Neural progenitor cell (in vitro differentiated cells): ENCODE measurements around the gene MKS1. TPM values are rescaled to one million over a fixed set of nuclear protein-coding genes. Genes with fewer than 3 reads are reported as not detected.

Experiments used
- DNase-seq: peaks from one replicate; pipeline ENCODE4 v3.0.0-alpha.2; 2016; ENCODE audit warnings: low spot score
- H2AFZ ChIP-seq: fragments of 200-600 bp; sonication (generic); replicated peaks from 2 replicates; pipeline ENCODE4 v1.6.1; 2016; ENCODE audit warnings: antibody characterized with exemption
- H3F3A ChIP-seq: fragments of 200-600 bp; sonication (generic); 2 replicates; pipeline ENCODE4 v1.6.1; 2016; ENCODE audit warnings: antibody characterized with exemption, low read depth
- H3K27ac ChIP-seq: fragments of 200-600 bp; sonication (generic); 2 replicates; pipeline ENCODE4 v1.5.1; 2016; ENCODE audit warnings: mild to moderate bottlenecking
- H3K27me3 ChIP-seq: fragments of 200-600 bp; sonication (generic); 2 replicates; pipeline ENCODE4 v1.6.1; 2016; ENCODE audit warnings: mild to moderate bottlenecking, moderate library complexity
- H3K36me3 ChIP-seq: fragments of 200-600 bp; sonication (generic); 2 replicates; pipeline ENCODE4 v1.5.1; 2016
- H3K4me1 ChIP-seq: fragments of 200-600 bp; sonication (generic); 2 replicates; pipeline ENCODE4 v1.6.1; 2016; ENCODE audit warnings: mixed run types
- H3K4me2 ChIP-seq: fragments of 200-600 bp; sonication (generic); 2 replicates; pipeline ENCODE4 v1.6.1; 2016
- H3K4me3 ChIP-seq: fragments of 200-600 bp; sonication (generic); 2 replicates; pipeline ENCODE4 v1.5.1; 2016
- H3K79me2 ChIP-seq: fragments of 200-600 bp; sonication (generic); 2 replicates; pipeline ENCODE4 v1.6.1; 2016; ENCODE audit warnings: low read depth
- H3K9ac ChIP-seq: fragments of 200-600 bp; sonication (generic); 2 replicates; pipeline ENCODE4 v1.6.1; 2016
- H3K9me3 ChIP-seq: fragments of 200-600 bp; sonication (generic); 2 replicates; pipeline ENCODE4 v1.5.1; 2016; ENCODE audit warnings: low read depth
- H4K20me1 ChIP-seq: fragments of 200-600 bp; sonication (generic); 2 replicates; pipeline ENCODE4 v1.6.1; 2016; ENCODE audit warnings: low read depth
- H3K27ac Mint-ChIP-seq: 3 replicates; pipeline ENCODE4 v1.8.0; 2021; ENCODE audit warnings: mixed read lengths
- H3K27me3 Mint-ChIP-seq: 2 replicates; pipeline ENCODE4 v1.8.0; 2022; ENCODE audit warnings: low read depth, mild to moderate bottlenecking, inconsistent platforms, moderate library complexity, mixed read lengths; ENCODE audit not compliant: insufficient read depth
- H3K36me3 Mint-ChIP-seq: 3 replicates; pipeline ENCODE4 v1.8.0; 2021; ENCODE audit warnings: mixed read lengths
- H3K4me1 Mint-ChIP-seq: 3 replicates; pipeline ENCODE4 v1.8.0; 2021; ENCODE audit warnings: mixed read lengths
- H3K4me3 Mint-ChIP-seq: 3 replicates; pipeline ENCODE4 v1.8.0; 2021; ENCODE audit warnings: mild to moderate bottlenecking, moderate library complexity, mixed read lengths
- H3K9me3 Mint-ChIP-seq: 3 replicates; pipeline ENCODE4 v1.8.0; 2020; ENCODE audit warnings: mixed read lengths
- CTCF ChIP-seq: fragments of 200-600 bp; sonication (generic); IDR thresholded peaks from 2 replicates; pipeline ENCODE4 v1.5.1; 2017; ENCODE audit warnings: antibody characterized with exemption, mild to moderate bottlenecking
- EZH2 ChIP-seq: fragments of 200-600 bp; sonication (generic); IDR thresholded peaks from 2 replicates; pipeline ENCODE4 v1.6.1; 2017; ENCODE audit warnings: antibody characterized with exemption, mild to moderate bottlenecking, moderate library complexity
- EZH2phosphoT487 ChIP-seq: fragments of 200-600 bp; sonication (generic); IDR thresholded peaks from 2 replicates; pipeline ENCODE4 v1.6.1; 2017; ENCODE audit warnings: antibody characterized with exemption
- total RNA-seq: library from RNA; depleted of rRNA; stranded (reverse); fragments of >200 nt; gene quantifications from 2 replicates; pipeline ENCODE4 v1.2.3, GENCODE V29; 2015; ENCODE audit warnings: low replicate concordance

MKS1 gene
- total RNA-seq, 1 donor from 2014 or later: 25.8 TPM

- H3K9ac ChIP-seq: no peak overlapping the region
- H3K9me3 Mint-ChIP-seq: no peaks in the 10 kb centered on the region
- no peaks in the 10 kb centered on the region for H3K36me3 ChIP-seq
- no peaks in the 10 kb centered on the region for H3K9me3 ChIP-seq
- H3K4me3 Mint-ChIP-seq: no peak overlapping the region
- no peak overlapping the region for H3K27ac ChIP-seq
- H3K27me3 ChIP-seq: peaks cover 5% of the 10 kb centered on the region
- no peaks in the 10 kb centered on the region for H3K36me3 Mint-ChIP-seq
- H3K4me3 ChIP-seq: no peak overlapping the region
- no peak overlapping the region for H2AFZ ChIP-seq
- H3K27ac Mint-ChIP-seq: no peak overlapping the region
- H3K27me3 Mint-ChIP-seq: peaks cover 18% of the 10 kb centered on the region
- no peaks in the 10 kb centered on the region for H3K4me1 Mint-ChIP-seq
- DNase-seq: no peak
- no peaks in the 10 kb centered on the region for H3K4me1 ChIP-seq
- H4K20me1 ChIP-seq: no peaks in the 10 kb centered on the region
- no peaks in the 10 kb centered on the region for H3F3A ChIP-seq
- H3K4me2 ChIP-seq: no peak overlapping the region
- TF ChIP-seq CTCF (no peak), EZH2phosphoT487 (no peak), EZH2 (no peak)
- no peaks in the 10 kb centered on the region for H3K79me2 ChIP-seq
Measured at GRCh38 chr17:58191241-58191896, 27.7 kb downstream of the MKS1 start.

DNA sequence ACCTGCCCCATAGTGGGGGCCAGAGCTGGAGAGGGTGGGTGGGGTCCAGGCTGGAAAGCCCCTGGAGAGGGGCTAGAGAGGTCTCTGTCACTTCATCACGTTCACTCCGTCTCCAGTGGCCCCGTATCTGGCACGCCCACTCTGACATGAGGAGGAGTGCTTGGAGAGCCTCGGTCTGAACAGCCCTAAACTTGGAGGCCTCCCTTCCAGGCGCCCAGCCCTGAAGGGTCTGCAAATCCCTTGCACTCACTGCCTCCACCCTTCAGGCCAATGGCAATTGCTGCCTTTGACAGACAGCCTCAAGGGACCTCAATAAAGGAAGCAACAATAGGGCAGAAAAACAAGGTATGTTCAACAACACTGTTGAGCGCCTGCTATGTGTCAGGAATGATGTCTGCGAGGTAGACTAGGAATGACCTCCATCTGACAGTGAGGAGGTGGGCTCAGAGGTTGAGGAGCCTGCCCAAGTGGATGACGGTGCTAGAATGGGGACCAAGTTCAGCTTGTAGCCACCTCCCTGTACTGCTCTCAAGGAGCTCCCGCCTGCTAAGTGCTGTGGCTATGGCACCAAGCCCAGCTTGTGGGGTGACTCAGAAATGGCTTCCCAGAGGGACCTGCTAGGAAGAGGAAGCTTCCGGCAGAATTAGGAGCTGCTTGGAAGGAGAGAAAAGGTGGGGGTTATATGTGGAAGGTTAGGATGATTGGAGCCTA lies 29.5 kb downstream of the MKS1 start:
- no peaks in the 10 kb centered on the region for H3K36me3 Mint-ChIP-seq
- Histone ChIP-seq H3K4me2 (no peak overlapping the region), H3K4me3 (no peak overlapping the region), H3K9ac (no peak overlapping the region), H3K27ac (no peak overlapping the region), H3K79me2 (no peaks in the 10 kb centered on the region), H4K20me1 (no peaks in the 10 kb centered on the region), H3K4me1 (no peaks in the 10 kb centered on the region), H3K27me3 (peaks cover 5% of the 10 kb centered on the region), H2AFZ (no peak overlapping the region), H3F3A (no peaks in the 10 kb centered on the region), H3K36me3 (no peaks in the 10 kb centered on the region), H3K9me3 (no peaks in the 10 kb centered on the region)
- peaks cover 18% of the 10 kb centered on the region for H3K27me3 Mint-ChIP-seq
- H3K4me3 Mint-ChIP-seq: no peak overlapping the region
- TF ChIP-seq EZH2: no peak
- no peak for TF ChIP-seq CTCF
- no peak for TF ChIP-seq EZH2phosphoT487
- H3K27ac Mint-ChIP-seq: no peak overlapping the region
- no peaks in the 10 kb centered on the region for H3K9me3 Mint-ChIP-seq
- no peak for DNase-seq
- H3K4me1 Mint-ChIP-seq: peaks cover 2% of the 10 kb centered on the region

DNA sequence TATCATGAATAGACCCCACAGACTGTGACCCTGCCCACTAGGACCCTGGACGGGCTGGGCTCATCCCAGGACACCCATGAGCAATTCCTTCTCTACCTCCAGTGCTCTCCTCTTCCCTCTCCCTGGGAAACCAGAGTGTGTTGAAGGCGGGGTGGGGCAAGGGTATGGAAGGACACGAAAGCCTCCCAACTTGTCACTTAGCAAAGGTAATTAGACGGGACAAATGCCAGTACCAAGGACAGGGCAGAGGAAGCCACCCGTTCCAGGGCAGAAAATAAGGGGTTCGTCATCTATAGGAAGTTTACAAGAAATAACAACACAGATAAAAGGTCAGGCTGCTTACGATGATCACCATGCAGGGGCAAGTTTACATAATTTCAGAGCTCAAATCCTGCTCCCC lies 31.4 kb downstream of the MKS1 start:
- Histone ChIP-seq H3K4me3 (no peak overlapping the region), H3K36me3 (no peaks in the 10 kb centered on the region), H4K20me1 (no peaks in the 10 kb centered on the region), H3K9ac (no peak overlapping the region), H2AFZ (no peak overlapping the region), H3K79me2 (no peaks in the 10 kb centered on the region), H3F3A (no peaks in the 10 kb centered on the region), H3K9me3 (no peaks in the 10 kb centered on the region), H3K4me1 (no peaks in the 10 kb centered on the region), H3K4me2 (no peak overlapping the region), H3K27me3 (peaks cover 5% of the 10 kb centered on the region), H3K27ac (no peak overlapping the region)
- no peak overlapping the region for H3K4me3 Mint-ChIP-seq
- no peaks in the 10 kb centered on the region for H3K9me3 Mint-ChIP-seq
- peaks cover 7% of the 10 kb centered on the region for H3K4me1 Mint-ChIP-seq
- TF ChIP-seq EZH2 (no peak), CTCF (no peak), EZH2phosphoT487 (no peak)
- DNase-seq: no peak
- H3K27me3 Mint-ChIP-seq: peaks cover 16% of the 10 kb centered on the region
- H3K36me3 Mint-ChIP-seq: no peaks in the 10 kb centered on the region
- no peak overlapping the region for H3K27ac Mint-ChIP-seq
